Hepatocyte (in vitro differentiated cells): ENCODE results near the gene BMP6.

ENCODE experiments used
- EZH2 ChIP-seq: fragments of 200-600 bp; sonication (generic); IDR thresholded peaks from 2 replicates; pipeline ENCODE4 v1.6.1; 2016; ENCODE audit warnings: antibody characterized with exemption, mild to moderate bottlenecking, borderline replicate concordance
- EZH2phosphoT487 ChIP-seq: fragments of 200-600 bp; sonication (generic); IDR thresholded peaks from one replicate; pipeline ENCODE4 v1.6.1; 2018; ENCODE audit warnings: antibody characterized with exemption, mild to moderate bottlenecking, low read depth, moderate library complexity; ENCODE audit not compliant: unreplicated experiment, severe bottlenecking
- TF ChIP-seq, protein P1 (sequence below): fragments of 200-600 bp; sonication (generic); IDR thresholded peaks from 2 replicates; pipeline ENCODE4 v1.5.1; 2016; ENCODE audit warnings: antibody characterized with exemption, mild to moderate bottlenecking; ENCODE audit not compliant: poor library complexity

DNA sequence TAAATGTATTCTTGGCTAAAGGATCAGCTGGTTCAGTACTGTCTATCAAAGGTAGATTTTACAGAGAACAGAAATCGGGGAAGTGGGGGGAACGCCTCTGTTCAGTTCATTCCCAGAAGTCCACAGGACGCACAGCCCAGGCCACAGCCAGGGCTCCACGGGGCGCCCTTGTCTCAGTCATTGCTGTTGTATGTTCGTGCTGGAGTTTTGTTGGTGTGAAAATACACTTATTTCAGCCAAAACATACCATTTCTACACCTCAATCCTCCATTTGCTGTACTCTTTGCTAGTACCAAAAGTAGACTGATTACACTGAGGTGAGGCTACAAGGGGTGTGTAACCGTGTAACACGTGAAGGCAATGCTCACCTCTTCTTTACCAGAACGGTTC is 154.8 kb downstream of the BMP6 start:
- TF ChIP-seq, protein P1, sequence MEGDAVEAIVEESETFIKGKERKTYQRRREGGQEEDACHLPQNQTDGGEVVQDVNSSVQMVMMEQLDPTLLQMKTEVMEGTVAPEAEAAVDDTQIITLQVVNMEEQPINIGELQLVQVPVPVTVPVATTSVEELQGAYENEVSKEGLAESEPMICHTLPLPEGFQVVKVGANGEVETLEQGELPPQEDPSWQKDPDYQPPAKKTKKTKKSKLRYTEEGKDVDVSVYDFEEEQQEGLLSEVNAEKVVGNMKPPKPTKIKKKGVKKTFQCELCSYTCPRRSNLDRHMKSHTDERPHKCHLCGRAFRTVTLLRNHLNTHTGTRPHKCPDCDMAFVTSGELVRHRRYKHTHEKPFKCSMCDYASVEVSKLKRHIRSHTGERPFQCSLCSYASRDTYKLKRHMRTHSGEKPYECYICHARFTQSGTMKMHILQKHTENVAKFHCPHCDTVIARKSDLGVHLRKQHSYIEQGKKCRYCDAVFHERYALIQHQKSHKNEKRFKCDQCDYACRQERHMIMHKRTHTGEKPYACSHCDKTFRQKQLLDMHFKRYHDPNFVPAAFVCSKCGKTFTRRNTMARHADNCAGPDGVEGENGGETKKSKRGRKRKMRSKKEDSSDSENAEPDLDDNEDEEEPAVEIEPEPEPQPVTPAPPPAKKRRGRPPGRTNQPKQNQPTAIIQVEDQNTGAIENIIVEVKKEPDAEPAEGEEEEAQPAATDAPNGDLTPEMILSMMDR = no peak
- TF ChIP-seq EZH2 (no peak), EZH2phosphoT487 (no peak)
